ENCODE results near the gene ASTN2. TPM values are rescaled to one million over a fixed set of nuclear protein-coding genes. Genes with fewer than 3 reads are reported as not detected.
"Not testable (repeated sequence)": the region's sequence is repeated elsewhere in the genome, so short reads cannot be mapped to it uniquely, and the experiment has no call there.

Gene ASTN2
- total RNA-seq, 1 donor from 2014 or later: 2.5 TPM

- intact Hi-C loops (cut with DNase I): no loop called here
- DNase-seq (ENCODE audit: low spot score): no peak
Observed at GRCh38 chr9:116924462-116925110, 490.3 kb downstream of the ASTN2 start.

- DNase-seq (ENCODE audit: low spot score); intact Hi-C loops (cut with DNase I): not testable (repeated sequence)
Observed at GRCh38 chr9:116917895-116918508, 496.9 kb downstream of the ASTN2 start.

DNA sequence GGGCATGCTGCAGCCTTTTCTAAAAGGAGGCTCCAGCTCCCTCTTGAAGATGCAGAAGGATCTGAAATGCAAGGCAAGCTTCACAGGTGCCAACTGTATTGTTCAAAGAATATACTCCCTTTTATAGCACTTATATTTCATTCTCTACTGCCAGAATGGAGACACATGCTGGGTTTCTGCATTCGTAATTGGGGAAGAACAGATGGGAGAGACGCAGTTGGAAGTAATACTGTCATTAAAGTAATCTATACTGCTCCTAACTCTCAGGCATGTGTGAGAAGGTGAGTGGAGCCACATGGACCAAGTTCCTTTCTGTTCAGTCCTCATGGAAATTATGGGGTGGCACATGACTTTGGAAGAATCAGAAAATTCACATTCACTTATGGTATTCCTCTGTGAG, 501.3 kb downstream of the ASTN2 start:
- intact Hi-C loops (cut with DNase I): no loop called here
- DNase-seq (ENCODE audit: low spot score): no peak

DNA sequence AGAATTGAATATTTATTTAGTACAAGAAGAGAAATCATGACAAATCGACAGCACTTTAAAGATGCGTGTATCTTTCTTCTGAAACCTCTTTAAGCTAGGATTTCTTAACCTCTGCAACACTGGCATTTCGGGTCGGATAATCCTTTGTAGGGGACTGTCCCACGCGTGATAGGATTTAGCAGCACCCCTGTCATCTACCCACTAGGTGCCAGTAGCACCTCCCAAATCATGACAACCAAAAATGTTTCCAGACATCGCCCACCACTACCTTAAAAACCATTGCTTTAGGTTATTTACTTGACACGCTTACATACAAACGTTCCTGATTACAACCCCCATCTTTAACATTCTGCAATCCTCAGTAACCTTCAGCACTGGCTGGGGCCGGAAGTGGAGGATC, 504.7 kb downstream of the ASTN2 start:
- intact Hi-C loops (cut with DNase I): no loop called here
- no peak for DNase-seq (ENCODE audit: low spot score)

DNA sequence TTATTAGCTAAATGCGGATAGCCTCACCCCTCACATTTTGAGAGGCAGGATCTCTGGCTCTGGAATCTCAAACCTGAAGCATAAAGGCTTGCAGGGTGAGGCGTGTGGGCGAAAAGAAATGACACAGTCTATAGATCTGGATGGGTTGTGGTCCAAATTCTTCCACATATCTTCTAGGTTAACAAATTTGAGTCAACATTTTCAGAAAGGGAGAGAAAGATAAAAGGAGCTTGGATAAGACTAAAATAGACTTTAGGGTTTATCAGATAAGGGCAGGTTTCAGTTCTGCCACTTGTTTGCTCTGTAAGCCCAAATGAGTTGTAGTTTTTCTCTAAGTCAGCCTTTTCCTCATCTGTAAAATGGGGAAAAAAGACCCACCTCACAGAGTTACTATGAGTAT, 506.9 kb downstream of the ASTN2 start:
- DNase-seq (ENCODE audit: low spot score): no peak
- intact Hi-C loops (cut with DNase I): no loop called here

DNA sequence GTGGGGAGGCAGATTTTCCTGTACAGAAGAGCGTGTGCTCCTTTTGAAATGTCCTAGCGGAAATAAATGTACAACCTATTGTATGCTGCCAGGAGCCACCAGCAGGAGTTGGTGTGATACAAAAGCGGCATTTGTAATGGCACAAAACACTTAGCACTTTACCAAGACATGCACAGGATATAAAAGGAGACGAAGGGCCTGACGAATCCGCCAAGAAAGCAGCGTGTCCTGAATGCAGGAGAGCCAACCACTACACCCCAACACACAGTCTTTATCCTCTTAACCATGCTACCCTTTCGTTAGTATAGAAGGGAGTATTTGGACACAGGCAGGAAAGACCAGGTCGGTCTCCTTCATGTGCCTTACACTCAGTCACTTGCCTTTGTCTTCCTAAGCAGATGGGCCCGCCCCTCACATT, 509.7 kb downstream of the ASTN2 start:
- intact Hi-C loops (cut with DNase I): no loop called here
- no peak for DNase-seq (ENCODE audit: low spot score)

- intact Hi-C loops (cut with DNase I): no loop called here
- DNase-seq (ENCODE audit: low spot score): no peak
Observed at GRCh38 chr9:116904165-116904564, 510.7 kb downstream of the ASTN2 start.

DNA sequence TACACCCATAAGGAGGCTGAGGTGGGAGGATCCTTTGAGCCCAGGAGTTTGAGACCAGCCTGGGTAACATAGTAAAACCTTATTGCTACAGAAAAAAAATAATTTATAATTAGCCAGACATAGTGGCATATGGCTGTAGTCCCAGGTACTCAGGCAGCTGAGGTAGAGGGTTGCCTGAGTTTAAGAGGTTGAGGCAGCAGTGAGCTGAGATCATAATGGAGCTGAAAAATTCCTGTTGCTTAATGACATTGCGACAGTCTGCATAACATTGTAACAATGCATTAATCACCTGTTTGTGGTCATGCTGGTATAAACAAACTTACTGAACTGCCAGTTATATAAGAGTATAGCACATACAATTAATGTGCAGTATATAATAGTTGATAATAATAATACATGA, 513.6 kb downstream of the ASTN2 start:
- DNase-seq (ENCODE audit: low spot score): no peak
- intact Hi-C loops (cut with DNase I): no loop called here

GRCh38 chr9:116900543-116900942, 514.3 kb downstream of the ASTN2 start:
- no peak for DNase-seq (ENCODE audit: low spot score)
- intact Hi-C loops (cut with DNase I): no loop called here

DNA sequence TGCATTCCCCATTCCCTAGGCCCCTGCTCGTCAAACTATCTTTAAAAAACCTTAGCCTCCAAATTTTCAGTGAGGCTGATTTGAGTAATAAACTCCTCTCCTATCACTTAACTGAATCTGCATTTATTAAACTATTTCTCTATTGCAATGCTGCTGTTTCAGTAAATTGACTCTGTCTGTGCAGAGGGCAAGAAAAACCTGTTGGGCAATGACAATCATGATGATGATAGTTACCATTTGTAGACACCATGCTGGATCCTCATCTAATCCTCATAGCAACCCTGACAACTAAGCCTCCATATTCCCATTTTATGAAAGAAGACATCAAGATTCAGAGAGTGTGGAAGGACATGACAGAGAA, 514.9 kb downstream of the ASTN2 start:
- intact Hi-C loops (cut with DNase I): no loop called here
- DNase-seq (ENCODE audit: low spot score): no peak

DNA sequence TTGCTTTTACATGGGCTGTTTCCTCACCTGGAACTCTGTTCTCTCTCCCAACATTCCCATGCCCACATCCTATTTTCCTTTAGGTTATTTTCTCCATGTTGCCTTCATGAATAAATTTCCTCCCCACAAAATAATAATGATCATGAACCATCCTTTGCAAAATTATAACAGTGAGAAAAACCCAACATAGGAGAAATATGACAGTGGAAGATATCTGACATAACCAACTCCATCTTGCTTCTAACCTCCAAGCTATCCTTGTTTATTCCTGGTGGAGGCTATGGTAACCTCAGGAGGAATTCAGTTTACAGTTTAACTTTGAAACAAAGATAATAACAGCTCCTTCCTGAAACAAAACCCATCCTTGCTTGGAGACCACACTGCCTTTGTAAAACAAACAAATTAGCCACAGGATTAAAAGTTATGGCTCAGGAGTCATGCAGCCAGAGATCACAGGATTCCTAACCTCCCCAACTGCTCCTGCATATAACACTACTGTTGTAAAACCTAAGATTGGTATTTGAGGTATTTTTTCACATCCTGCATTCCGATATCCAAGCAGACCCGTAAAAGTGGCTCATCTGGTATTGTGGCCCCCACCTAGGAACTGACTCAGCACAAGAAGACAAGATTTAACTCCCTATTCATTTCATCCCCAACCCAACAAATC, 515.4 kb downstream of the ASTN2 start:
- intact Hi-C loops (cut with DNase I): no loop called here
- no peak for DNase-seq (ENCODE audit: low spot score)

DNA sequence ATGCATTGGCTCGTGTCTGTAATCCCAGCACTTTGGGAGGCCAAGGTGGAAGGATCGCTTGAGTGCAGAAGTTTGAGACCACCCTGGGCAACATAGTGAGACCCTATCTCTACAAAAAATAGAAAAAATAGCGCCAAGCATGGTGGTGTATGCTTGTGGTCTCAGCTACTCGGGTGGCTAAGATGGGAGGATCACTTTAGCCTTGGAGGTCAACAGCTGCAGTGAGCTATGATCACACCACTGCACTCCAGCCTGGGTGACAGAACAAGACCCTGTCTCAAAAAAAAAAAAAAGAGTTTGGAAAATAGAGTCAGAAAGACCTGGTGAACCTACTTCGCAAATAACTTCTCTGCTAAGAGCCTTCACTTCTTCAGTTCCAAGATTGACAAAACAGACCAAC, 516.7 kb downstream of the ASTN2 start:
- intact Hi-C loops (cut with DNase I); DNase-seq (ENCODE audit: low spot score): not testable (repeated sequence)

DNA sequence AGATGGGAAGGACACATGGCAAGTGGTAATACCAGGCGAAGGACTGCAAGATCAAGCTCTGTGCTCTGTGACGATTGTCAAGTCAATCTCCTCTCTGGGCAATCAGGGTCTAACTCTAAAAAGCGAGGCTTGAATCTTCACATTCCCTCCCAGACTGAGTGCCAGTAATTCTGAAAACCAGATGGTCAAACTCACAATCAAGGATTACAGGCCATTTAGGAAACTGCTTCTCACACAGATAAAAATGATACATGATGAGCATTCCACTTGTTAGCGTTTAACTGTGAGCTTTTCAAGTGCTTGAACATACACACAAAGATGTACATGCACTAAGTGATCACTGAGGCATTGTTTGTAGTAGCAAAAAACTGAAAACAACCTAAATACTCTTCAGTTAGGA, 517.7 kb downstream of the ASTN2 start:
- DNase-seq (ENCODE audit: low spot score): no peak
- intact Hi-C loops (cut with DNase I): no loop called here

- intact Hi-C loops (cut with DNase I): no loop called here
Observed at GRCh38 chr9:116895961-116896360, 518.9 kb downstream of the ASTN2 start.

GRCh38 chr9:116891424-116891823, 523.4 kb downstream of the ASTN2 start:
- DNase-seq (ENCODE audit: low spot score): no peak
- intact Hi-C loops (cut with DNase I): no loop called here

More at GRCh38 chr9:116895961-116896360, 518.9 kb downstream of the ASTN2 start:
- DNase-seq (ENCODE audit: low spot score): no peak

DNA sequence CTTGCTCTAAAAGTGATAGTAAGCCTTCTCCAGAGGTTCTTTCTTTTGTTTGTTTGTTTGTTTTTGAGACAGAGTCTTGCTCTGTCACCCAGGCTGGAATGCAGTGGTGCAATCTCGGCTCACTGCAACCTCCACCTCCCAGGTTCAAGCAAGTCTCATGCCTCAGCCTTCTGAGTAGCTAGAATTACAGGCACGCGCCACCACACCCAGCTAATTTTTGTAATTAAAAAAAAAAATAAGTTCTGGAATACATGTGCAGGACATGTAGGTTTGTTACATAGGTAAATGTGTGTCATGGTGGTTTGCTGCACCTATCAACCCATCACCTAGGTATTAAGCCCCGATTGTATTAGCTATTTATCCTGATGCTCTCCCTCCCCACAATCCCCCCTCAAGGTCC, 526.4 kb downstream of the ASTN2 start:
- intact Hi-C loops (cut with DNase I); DNase-seq (ENCODE audit: low spot score): not testable (repeated sequence)

GRCh38 chr9:116888066-116888465, 526.8 kb downstream of the ASTN2 start:
- no peak for DNase-seq (ENCODE audit: low spot score)
- intact Hi-C loops (cut with DNase I): no loop called here

- no peak for DNase-seq (ENCODE audit: low spot score)
- intact Hi-C loops (cut with DNase I): no loop called here
Observed at GRCh38 chr9:116883676-116884075, 531.2 kb downstream of the ASTN2 start.

DNA sequence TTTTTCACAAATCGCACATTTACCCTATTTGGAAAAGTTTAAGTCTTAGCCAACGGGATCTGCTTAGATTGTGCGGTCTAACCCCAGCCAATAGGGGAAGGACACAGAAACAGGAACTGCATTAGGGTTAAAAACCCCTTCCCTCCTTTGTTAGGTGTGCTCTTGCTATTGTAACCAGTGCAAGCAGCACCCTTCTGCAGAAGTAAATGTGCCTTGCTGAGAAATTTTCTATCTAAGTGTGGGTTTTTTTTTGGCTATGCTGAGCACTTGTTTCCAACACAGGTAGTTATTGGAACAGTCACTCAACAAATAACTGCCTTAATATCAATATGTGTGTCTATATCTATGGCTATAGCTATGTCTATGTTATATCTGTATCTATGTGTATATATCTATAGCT, 537.8 kb downstream of the ASTN2 start:
- no peak for DNase-seq (ENCODE audit: low spot score)
- intact Hi-C loops (cut with DNase I): no loop called here

GRCh38 chr9:116875576-116875975, 539.3 kb downstream of the ASTN2 start:
- intact Hi-C loops (cut with DNase I): no loop called here

More at GRCh38 chr9:116875576-116875975, 539.3 kb downstream of the ASTN2 start:
- DNase-seq (ENCODE audit: low spot score): no peak

Data from cardiac septum (tissue), 1 donor.